ENCODE measurements around the gene RANBP17.

The RANBP17 gene

GRCh38 chr5:170843870-170844269, 17.9 kb upstream of the RANBP17 start:
- Histone ChIP-seq H3K4me3 (ENCODE audit: low read depth, low read length) (no peak overlapping the region), H3K9me3 (ENCODE audit: control insufficient read depth, low read length) (no peaks in the 10 kb centered on the region), H3K79me2 (no peaks in the 10 kb centered on the region), H3K27me3 (ENCODE audit: control insufficient read depth, insufficient read depth, low read length) (no peaks in the 10 kb centered on the region), H2AFZ (no peak overlapping the region), H3K27ac (no peak overlapping the region), H3K4me2 (ENCODE audit: low read length) (no peak overlapping the region), H3K9ac (no peak overlapping the region), H3K4me1 (no peaks in the 10 kb centered on the region), H3K36me3 (ENCODE audit: control insufficient read depth, insufficient read depth, low read length) (no peaks in the 10 kb centered on the region)
- TF ChIP-seq CTCF (IDR thresholded peaks at IDR 0.05): no peak

GRCh38 chr5:170844651-170845050, 17.2 kb upstream of the RANBP17 start:
- Histone ChIP-seq H3K79me2 (no peaks in the 10 kb centered on the region), H3K9me3 (ENCODE audit: control insufficient read depth, low read length) (no peaks in the 10 kb centered on the region), H3K27ac (no peak overlapping the region), H3K4me3 (ENCODE audit: low read depth, low read length) (no peak overlapping the region), H2AFZ (no peak overlapping the region), H3K4me1 (no peaks in the 10 kb centered on the region), H3K9ac (no peak overlapping the region), H3K27me3 (ENCODE audit: control insufficient read depth, insufficient read depth, low read length) (no peaks in the 10 kb centered on the region), H3K4me2 (ENCODE audit: low read length) (no peak overlapping the region), H3K36me3 (ENCODE audit: control insufficient read depth, insufficient read depth, low read length) (no peaks in the 10 kb centered on the region)
- no peak for TF ChIP-seq CTCF (IDR thresholded peaks at IDR 0.05)

- Histone ChIP-seq H3K9me3 (ENCODE audit: control insufficient read depth, low read length) (no peaks in the 10 kb centered on the region), H3K36me3 (ENCODE audit: control insufficient read depth, insufficient read depth, low read length) (no peaks in the 10 kb centered on the region), H3K4me2 (ENCODE audit: low read length) (no peak overlapping the region), H3K79me2 (no peaks in the 10 kb centered on the region), H3K9ac (no peak overlapping the region), H2AFZ (no peak overlapping the region), H3K4me1 (no peaks in the 10 kb centered on the region), H3K4me3 (ENCODE audit: low read depth, low read length) (no peak overlapping the region), H3K27me3 (ENCODE audit: control insufficient read depth, insufficient read depth, low read length) (no peaks in the 10 kb centered on the region), H3K27ac (no peak overlapping the region)
- no peak for TF ChIP-seq CTCF (IDR thresholded peaks at IDR 0.05)
Observed at GRCh38 chr5:170846416-170846815, 15.4 kb upstream of the RANBP17 start.

- no peaks in the 10 kb centered on the region for H3K36me3 ChIP-seq (ENCODE audit: control insufficient read depth, insufficient read depth, low read length)
- no peaks in the 10 kb centered on the region for H3K27me3 ChIP-seq (ENCODE audit: control insufficient read depth, insufficient read depth, low read length)
- no peaks in the 10 kb centered on the region for H3K79me2 ChIP-seq
- H3K4me2 ChIP-seq (ENCODE audit: low read length): no peak overlapping the region
- no peaks in the 10 kb centered on the region for H3K4me1 ChIP-seq
- no peak for TF ChIP-seq CTCF (IDR thresholded peaks at IDR 0.05)
- H3K27ac ChIP-seq: no peak overlapping the region
- H2AFZ ChIP-seq: no peak overlapping the region
- H3K4me3 ChIP-seq (ENCODE audit: low read depth, low read length): no peak overlapping the region
- H3K9ac ChIP-seq: no peak overlapping the region
- H3K9me3 ChIP-seq (ENCODE audit: control insufficient read depth, low read length): no peaks in the 10 kb centered on the region
Observed at GRCh38 chr5:170846846-170847245, 15.0 kb upstream of the RANBP17 start.

- H2AFZ ChIP-seq: no peak overlapping the region
- no peaks in the 10 kb centered on the region for H3K36me3 ChIP-seq (ENCODE audit: control insufficient read depth, insufficient read depth, low read length)
- no peak for TF ChIP-seq CTCF (IDR thresholded peaks at IDR 0.05)
- no peaks in the 10 kb centered on the region for H3K79me2 ChIP-seq
- no peak overlapping the region for H3K9ac ChIP-seq
- no peaks in the 10 kb centered on the region for H3K27me3 ChIP-seq (ENCODE audit: control insufficient read depth, insufficient read depth, low read length)
- no peak overlapping the region for H3K27ac ChIP-seq
- no peak overlapping the region for H3K4me2 ChIP-seq (ENCODE audit: low read length)
- H3K9me3 ChIP-seq (ENCODE audit: control insufficient read depth, low read length): no peaks in the 10 kb centered on the region
- H3K4me3 ChIP-seq (ENCODE audit: low read depth, low read length): no peak overlapping the region
- no peaks in the 10 kb centered on the region for H3K4me1 ChIP-seq
Observed at GRCh38 chr5:170848033-170848432, 13.8 kb upstream of the RANBP17 start.
